Left colon (tissue), 2 donors: ENCODE measurements around the gene NDUFB10. TPM values are rescaled to one million over a fixed set of nuclear protein-coding genes. Genes with fewer than 3 reads are reported as not detected.
A peak's percentile ranks its signal among the peaks of the same experiment; 100 is the strongest.

Source experiments
- ATAC-seq: fragments of 200-7000 bp; cut with Tn5 transposase; one replicate; pipeline ENCODE4 v1.9.1; 2020; ENCODE audit warnings: mild to moderate bottlenecking, moderate library complexity
- DNase-seq, 2 donors: peaks; one replicate each; pipeline ENCODE4 v3.0.0-alpha.2; 2020
- intact Hi-C, 2 donors: fragments of 100-400 bp; cut with DNase I in 1 of 2; cut with micrococcal nuclease in 1 of 2; formaldehyde crosslinking; loops; one replicate each; pipeline versions ENCODE4 v1.11.2 to v1.14.0; 2022; cut with DNase I, micrococcal nuclease
- total RNA-seq, 2 donors: library from RNA; stranded (reverse); fragmentation: NEBNext Ultra II Directional; extraction: Animal tissue kit (Norgen Biotek cat#: 25700); gene quantifications; one replicate each; pipeline ENCODE4 v1.2.1, GENCODE V29; 2021
- donor health status: DM: no; HTN: no; CAD: no.
- donor health status: DM: yes; HTN: yes; CAD: no.

NDUFB10 gene
- total RNA-seq, 2 donors from 2014 or later: 224 to 273 TPM

DNA sequence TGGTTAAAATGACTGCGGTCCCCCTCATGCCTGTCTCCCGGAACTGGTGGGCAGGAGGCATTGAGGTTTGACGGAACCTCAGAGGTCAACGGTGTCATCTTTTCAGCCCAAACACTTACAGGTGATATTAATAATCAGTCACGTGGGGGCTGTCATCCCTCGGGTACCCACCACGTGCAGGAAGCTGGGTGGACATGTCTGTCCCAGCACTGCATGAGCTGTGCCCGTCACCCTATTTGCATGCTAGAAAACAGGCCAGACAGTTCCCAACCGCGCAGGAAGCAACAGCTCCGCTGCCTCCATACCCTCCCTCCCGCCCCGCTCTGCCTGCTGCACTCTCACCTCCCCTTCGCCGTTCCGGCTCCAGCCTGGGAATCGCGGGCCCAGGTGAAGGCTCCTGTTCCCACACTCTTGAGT, 31.8 kb downstream of the NDUFB10 start:
- DNase-seq (peak; percentile 57 to 73), ATAC-seq (peak; percentile 16)
- intact Hi-C loops: no loop called here

DNA sequence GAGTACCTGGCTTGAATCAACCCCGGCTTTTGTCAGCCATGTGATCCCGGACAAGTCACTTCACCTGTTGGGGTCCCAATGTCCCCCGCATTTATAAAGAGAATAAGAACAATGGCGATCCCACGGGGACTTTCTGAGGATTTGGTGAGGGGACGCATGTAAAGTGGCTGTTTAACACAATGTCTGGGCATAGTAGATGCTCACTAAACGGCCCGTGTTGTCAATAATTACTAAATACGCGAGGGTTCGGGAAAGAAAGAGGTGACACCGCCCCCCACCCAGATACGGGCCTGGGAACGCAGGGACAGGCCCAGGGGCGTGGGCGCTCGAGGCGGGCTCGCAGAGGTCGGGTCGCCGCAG, 32.2 kb downstream of the NDUFB10 start:
- intact Hi-C loops: no loop called here
- no peak for ATAC-seq
- no peak for DNase-seq

DNA sequence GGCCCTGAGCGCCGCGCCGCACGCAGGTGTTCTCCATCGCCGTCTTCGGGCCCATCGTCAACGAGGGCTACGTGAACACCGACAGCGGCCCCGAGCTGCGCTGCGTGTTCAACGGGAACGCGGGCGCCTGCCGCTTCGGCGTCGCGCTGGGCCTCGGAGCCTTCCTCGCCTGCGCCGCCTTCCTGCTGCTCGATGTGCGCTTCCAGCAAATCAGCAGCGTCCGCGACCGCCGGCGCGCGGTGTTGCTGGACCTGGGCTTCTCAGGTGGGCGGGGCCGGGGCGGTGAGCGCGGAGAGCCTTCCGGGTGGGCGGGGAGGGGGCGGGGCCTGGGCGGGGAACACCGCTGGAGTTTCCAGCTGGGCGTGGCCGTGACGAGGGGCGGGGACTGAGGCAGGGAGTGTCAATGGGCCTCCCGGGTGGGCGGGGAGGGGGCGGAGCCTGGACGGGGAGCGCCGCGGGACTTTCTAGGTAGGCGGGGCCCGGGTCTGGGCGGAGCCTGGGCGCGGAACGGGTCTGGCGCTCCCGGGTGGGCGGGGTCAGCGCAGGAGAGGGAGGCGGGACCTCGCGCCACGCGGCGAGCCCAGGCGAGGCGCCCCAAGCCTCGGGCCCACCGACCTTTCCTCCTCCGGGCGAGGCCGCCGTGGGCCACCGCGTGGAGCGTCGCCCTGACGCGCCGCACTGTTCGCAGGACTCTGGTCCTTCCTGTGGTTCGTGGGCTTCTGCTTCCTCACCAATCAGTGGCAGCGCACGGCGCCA, 32.8 kb downstream of the NDUFB10 start:
- intact Hi-C loops: no loop called here
- ATAC-seq (peak; percentile 79), DNase-seq (peak; percentile 95 to 97)

DNA sequence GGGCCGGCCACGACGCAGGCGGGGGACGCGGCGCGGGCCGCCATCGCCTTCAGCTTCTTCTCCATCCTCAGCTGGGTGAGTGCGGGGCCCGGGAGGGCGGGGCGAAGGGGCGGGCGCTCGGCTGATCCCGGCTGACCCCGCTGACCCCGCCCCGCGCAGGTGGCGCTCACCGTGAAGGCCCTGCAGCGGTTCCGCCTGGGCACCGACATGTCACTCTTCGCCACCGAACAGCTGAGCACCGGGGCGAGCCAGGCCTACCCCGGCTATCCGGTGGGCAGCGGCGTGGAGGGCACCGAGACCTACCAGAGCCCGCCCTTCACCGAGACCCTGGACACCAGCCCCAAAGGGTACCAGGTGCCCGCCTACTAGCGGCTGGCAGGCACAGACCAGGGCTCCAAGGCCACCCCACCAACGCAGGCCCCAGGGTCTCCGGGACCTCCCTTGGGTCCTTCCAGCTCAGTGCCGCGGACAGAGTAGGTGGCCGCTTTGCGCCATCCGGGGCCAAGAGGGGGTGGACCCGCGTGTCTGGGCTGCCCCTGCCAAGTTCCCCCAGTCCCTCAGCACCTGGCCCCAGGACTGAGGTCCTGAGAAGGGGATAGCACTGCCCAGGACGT, 33.5 kb downstream of the NDUFB10 start:
- intact Hi-C loops: no loop called here
- DNase-seq (peak in 1 of 2 donors; percentile 57), ATAC-seq (no peak)

DNA sequence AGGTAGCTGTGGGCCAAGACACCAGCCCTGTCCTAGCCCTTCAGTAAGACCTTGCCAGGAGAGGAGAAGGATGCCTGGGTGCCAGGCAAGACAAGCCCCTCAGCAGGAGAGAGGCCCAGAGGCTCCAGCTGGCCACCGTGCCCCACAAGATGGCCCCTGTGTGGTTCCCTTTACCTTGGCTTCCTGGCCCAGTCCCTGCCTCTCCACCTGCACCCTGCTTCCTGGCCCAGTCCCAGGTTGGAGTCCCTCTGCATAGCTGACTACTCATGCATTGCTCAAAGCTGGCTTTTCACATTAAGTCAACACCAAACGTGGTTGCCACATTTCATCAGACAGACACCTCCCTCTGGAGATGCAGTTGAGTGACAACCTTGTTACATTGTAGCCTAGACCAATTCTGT, 34.4 kb downstream of the NDUFB10 start:
- intact Hi-C loops: no loop called here
- DNase-seq (no peak), ATAC-seq (no peak)

DNA sequence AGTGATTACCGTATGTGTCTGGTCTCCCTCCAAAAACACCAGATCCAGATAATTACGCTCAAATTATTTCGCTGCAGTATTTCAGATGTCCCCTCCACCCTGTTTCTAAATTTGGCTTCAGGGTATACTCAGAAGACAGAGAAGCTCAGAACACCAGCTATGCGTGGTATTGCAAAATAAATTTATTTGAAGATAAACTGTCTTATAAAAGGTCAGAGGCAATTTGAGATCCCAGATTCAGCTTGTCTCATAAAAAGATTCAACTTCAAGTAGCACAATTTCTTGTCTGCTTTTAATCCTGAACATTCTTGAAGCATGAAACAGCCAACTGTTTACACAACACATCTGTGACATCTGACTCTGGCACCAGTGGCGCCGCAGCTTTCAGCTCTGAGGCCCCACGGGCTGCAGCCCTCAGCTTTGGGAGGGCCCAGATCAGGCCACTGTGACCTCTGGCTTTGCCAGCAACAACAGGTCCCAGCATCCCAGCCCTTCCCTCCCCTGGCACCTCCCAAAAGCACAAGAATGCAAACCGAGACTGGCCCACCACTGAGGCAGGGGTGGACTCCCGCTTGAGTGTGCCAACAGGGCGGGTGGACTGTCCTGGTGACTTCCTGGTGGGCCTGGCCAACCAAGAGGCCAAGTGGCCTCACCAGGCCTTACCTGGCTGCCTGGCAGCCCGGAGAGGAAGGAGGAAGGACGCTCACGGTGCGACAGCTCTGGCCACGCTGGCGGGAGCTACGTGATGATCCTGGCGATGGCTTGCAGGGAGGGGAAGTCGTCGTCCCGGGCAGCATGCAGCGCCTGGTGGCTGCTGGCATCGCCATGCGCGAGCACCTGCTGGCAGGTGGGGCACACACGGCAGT, 38.4 kb downstream of the NDUFB10 start:
- no peak for ATAC-seq
- no peak for DNase-seq
- intact Hi-C loops: no loop called here

DNA sequence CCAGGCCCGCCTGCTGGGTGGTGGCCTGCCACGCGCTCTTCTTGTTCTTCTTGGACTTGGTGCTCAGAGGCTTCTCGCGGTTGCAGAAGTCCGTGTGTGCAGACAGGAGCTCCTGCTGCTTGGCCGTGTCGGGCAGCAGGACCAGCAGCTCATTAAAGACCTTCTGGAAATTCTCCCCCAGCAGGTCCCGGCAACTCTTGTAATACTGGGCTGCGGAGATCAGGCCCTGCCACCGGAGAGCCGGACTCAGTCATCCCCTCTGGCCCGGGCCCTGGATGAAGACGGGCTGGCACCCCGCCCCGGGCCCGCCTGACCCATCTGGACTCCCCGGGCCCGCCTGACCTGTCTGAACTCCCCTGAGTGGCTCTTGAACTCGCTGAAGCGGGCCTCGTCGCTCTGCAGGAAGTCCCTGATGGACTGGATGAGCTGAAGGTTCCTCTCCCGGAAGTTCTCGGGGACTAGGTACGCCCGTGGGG, 39.1 kb downstream of the NDUFB10 start:
- intact Hi-C loops: no loop called here
- ATAC-seq (no peak), DNase-seq (no peak)

DNA sequence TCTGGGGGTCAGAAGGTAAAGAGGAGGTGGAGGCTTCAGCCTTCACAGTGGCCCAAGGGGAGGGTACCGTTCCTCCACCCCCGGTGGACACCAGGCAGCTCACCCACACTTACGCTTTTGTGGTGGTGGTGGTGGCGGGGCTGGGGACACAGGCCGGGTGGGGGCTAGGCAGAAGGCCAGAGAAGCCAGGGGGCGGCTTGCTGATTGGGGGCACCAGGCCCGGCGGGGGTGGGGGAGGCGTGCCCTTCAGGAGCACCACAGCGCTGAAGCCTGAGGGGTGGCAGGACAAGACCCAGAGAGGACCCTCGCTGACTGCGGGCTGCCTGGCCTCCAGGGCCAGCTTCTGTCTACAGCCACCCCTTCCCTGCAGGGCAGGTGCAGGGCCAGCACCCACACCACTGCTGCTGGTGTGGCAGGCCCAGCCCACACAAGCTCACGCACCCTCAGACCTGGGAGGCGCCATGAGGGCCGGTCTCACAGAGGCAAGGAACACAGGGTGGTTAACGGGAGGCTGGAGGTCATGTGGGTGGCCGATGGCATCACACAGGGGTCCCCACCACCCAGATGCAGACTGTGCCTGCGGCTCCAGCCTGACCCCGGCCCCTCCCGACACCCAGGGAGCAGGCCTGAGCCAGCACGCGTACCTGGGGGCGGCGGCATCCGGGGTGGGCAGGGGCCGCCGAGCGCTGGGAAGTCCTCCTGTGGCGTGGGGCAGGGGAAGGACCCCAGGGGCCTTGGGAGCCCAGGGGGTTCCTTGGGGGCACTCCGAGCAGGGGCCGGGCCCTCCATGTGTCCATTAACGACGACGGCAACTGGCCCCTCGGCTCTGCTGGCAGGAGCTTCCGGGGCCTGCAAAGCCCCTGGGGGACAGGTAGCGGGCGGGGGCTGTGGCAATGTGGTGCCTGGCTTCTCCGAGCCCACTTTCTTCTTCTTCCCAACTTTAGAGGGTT, 39.8 kb downstream of the NDUFB10 start:
- ATAC-seq (no peak), DNase-seq (no peak)
- intact Hi-C loops: no loop called here

DNA sequence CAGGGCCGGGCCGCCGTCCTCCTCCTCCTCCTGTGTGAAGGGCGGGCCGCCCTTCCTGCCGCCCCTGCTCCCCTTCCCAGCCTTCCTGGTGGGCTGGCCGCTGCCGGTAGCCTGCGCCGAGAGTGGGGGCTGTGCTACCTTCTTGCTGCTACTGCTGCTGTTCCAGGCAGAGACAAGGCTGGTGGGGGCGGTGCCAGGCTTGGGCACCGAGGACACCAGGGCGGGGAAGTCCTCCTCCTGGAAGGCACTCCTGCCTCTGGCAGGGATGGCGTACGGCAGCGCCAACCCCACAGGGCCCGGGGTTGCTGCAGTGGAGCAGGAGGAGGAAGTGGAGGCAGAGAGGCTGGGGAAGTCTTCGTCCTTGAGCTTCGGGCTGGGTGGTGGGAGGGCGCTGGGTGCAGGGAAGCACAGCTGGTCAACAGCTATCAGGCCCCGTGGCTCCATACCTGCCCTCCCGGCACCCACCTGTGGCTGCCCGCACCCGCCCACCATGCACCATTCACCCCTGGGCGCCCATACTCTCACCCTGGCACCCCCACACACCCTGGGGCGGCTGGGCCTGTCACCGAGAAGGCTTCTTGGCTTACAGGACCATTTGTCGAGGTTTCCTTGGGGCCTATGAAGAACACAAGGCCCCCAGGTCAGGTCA, 40.7 kb downstream of the NDUFB10 start:
- intact Hi-C loops: loop anchor here in 1 of 2 donors (10.0 kb wide), 1 partner anchor 145 kb away; the partner anchor contains the start of gene RAB26
- ATAC-seq (no peak), DNase-seq (no peak)

DNA sequence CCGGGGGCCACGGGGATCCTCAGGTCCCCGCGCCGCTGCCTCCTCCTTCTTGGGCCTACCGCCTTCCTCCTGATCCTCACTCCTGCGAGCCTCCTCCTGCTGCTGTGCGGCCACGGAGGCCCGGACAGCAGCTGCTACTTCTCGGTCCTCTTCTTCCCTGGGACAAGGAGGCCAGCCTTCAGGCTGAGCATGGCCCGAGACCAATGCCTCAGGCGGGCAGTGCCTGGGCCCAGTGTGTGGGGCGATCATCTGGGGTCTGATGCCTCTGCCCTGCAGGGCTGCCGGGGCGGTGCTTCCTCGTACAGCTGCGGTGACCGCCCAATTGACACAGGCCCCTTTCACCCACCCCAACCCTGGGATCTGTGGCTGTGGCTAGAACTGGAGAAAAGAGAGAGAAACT, 41.7 kb downstream of the NDUFB10 start:
- no peak for ATAC-seq
- intact Hi-C loops: loop anchor here in 1 of 2 donors (10.0 kb wide), 1 partner anchor 144 kb away; the partner anchor contains the start of gene RAB26
- DNase-seq: no peak

DNA sequence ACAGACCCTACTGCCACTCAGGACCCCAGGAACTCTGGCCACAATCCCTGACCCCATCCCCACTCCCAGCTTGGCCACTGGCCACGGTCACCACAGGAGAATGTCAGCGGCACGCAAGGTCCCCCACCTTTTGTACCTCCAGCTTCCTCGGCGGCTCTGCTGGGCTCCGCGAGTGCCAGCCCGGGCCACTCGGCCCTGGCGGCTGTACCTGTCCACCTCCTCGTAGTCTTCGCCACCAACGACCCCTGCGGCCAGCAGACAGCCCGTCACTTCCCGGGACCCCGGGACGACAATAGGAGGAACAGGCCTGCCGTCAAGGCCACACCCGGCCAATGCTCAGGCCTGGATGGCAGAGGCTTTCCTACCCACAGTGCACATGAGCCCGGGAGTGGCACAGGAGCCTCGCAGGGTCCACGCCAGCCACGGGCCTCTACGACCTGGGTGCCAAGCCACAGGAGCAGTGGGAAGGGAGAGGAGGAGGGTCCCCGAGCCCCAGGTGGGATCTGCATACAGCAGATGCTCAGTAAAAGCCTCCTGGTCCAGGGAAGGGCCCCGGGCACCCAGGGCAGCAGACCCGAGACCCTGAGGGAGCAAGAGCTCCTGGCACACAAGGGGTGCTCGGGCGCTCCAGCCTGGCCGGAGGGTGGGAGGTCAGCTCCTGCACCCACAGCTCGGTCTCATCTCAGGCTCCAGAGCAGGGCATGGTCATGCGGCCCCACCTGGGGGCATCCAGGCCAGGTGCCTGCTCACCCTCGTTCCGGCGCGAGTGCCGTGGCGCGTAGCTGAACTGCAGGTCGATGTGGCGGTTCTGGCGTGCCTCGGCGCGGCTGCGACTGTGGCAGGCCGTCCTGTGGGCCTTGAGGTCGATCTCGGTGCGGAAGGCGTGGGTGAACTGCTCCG, 42.4 kb downstream of the NDUFB10 start:
- DNase-seq: no peak
- intact Hi-C loops: loop anchor here in 1 of 2 donors (10.0 kb wide), 1 partner anchor 143 kb away; the partner anchor contains the start of gene RAB26
- no peak for ATAC-seq

DNA sequence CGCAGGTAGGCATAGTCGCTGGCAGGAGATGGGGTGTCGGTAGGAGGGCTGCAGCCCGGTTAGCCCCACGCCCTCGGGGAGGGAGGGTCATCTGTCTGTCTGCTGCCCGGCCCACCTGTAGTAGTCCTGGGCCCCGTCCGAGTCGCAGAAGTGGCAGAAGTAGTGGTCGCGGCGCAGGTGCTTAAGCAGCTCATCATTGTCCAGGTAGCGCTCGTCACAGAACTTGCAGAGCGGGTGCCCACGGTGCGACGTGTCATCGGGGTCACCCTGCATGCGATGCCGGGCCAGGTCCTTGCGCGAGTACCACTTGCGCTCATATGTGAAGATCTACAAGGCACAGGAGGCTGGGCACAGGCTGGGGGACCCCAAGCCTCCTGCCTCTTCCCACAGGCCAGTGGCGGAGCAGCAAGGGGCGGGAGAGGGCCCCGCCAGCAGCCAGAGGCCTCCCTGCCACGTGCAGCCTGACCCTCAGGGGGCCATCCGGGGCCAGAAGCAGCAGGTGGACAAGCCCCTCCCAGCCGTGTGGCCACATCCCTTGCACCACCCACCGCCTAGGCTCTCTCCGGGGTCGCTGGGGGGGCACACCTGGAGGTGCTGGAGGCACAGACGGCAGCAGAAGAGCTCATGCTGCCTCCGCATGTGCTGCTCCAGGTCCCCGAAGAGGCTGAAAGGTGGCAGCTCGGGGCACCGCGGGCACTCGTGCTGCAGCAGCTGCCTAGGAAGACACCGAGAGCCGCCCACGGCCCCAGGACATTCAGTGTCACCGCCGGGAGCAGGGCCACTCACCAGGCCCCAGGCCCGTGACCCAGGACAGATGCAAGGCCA, 43.3 kb downstream of the NDUFB10 start:
- ATAC-seq: no peak
- intact Hi-C loops: loop anchor here in 1 of 2 donors (10.0 kb wide), 1 partner anchor 142 kb away; the partner anchor contains the start of gene RAB26
- peak in 1 of 2 donors; percentile 11 for DNase-seq

DNA sequence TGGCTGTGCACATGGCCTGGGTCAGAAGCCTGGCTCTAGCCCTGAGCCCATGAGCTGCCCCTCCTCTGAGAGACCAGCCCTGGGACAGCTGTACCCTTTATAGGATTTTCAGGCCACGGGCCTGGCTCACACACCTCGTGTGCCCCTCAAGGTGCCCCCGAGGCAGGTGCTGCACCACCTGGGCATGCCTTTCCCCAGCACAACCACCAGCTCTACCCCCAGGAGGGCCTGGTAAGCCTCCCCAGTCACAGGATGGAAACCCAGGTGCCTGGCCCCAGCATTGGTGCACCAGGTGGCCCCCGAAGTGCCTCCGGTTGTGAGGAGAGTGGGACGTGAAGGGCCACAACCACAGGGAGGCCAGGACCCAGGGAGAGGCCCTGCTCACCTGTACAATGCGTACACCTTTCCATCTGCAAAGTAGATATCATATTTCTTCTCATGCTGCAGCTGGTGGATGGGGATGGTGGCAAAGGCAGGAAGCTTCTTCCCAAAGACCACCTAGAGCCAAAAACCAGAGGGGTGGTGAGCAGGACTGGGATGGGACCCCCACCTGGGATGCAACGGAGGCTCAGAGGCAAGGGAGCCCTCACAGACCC, 44.0 kb downstream of the NDUFB10 start:
- DNase-seq (no peak), ATAC-seq (no peak)
- intact Hi-C loops: loop anchor here in 1 of 2 donors (10.0 kb wide), 1 partner anchor 141 kb away; the partner anchor contains the start of gene RAB26

DNA sequence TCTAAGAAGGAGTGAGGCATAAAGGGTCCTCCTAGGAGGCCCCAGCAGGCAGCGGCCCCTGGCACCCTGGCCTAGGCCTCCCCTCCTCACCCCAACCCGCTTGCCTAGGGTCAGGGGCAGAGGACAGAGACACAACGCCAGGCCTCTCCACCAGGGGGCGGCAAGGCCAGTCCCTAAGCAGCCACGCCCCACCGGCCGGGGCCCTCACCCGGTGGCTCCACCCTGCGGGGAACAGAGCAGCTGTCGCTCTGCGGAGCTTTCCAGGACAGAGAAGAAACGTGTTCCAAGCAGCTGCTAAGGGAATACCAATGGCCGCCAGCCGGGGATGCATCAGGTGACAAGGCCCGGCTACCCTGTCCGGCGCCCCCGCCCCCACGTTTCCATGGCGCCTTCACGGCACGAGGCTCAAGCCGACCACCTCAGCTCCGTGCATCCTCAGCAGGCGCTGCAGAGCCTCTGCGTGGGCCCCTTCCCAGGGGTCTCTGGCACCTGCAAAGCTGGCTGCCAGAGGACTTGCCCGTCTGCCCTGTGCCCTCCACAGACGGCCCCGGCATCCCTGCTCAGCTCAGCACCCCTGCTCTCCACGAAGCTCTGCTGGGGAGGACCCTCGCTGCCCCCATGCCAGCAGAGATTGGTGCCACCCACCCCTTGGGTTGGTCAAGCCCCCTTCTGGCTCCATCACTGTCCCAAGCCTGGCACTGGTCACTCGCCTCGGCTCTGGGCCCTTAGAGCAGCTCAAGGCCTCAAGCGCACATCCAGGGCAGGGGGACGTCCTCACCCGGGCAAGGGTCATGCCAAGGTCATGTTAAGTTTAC, 44.7 kb downstream of the NDUFB10 start:
- peak; percentile 93 to 96 for DNase-seq
- intact Hi-C loops: loop anchor here in 1 of 2 donors (10.0 kb wide), 1 partner anchor 141 kb away; the partner anchor contains the start of gene RAB26
- ATAC-seq: peak; percentile 77
